HG03025 (cell line): ENCODE results near the gene SSH3.
A peak's percentile ranks its signal among the peaks of the same experiment; 100 is the strongest.

Source experiments
- ATAC-seq: cut with Tn5 transposase; IDR thresholded peaks from one replicate; pipeline ENCODE4 v1.9.1; 2021; ENCODE audit warnings: mild to moderate bottlenecking, moderate library complexity; ENCODE audit not compliant: unreplicated experiment, low FRiP score

The SSH3 gene

GRCh38 chr11:67267188-67268080 lies 35.9 kb upstream of the SSH3 start:
- no peak for ATAC-seq

GRCh38 chr11:67268081-67268961 lies 35.0 kb upstream of the SSH3 start:
- ATAC-seq, result no peak

GRCh38 chr11:67268962-67269268 lies 34.4 kb upstream of the SSH3 start:
- ATAC-seq, result no peak

- no peak for ATAC-seq
Measured at GRCh38 chr11:67269401-67270255, 33.7 kb upstream of the SSH3 start.

GRCh38 chr11:67270256-67271204 lies 32.8 kb upstream of the SSH3 start:
- ATAC-seq, result no peak

- no peak for ATAC-seq
Measured at GRCh38 chr11:67271205-67271540, 32.2 kb upstream of the SSH3 start.

GRCh38 chr11:67271541-67272284 lies 31.6 kb upstream of the SSH3 start:
- no peak for ATAC-seq

GRCh38 chr11:67272327-67273259 lies 30.7 kb upstream of the SSH3 start:
- ATAC-seq, result no peak

GRCh38 chr11:67273260-67273990 lies 29.9 kb upstream of the SSH3 start:
- ATAC-seq, result no peak

GRCh38 chr11:67274768-67275605 lies 28.3 kb upstream of the SSH3 start:
- no peak for ATAC-seq

- ATAC-seq, result no peak
Measured at GRCh38 chr11:67275606-67276409, 27.5 kb upstream of the SSH3 start.

- peak; percentile 7 for ATAC-seq
Measured at GRCh38 chr11:67276781-67277230, 26.5 kb upstream of the SSH3 start.

- ATAC-seq, result peak; percentile 70
Measured at GRCh38 chr11:67277231-67277961, 25.9 kb upstream of the SSH3 start.

- no peak for ATAC-seq
Measured at GRCh38 chr11:67278135-67278938, 25.0 kb upstream of the SSH3 start.
